ENCODE data around the gene DNAJB8. TPM values are rescaled to one million over a fixed set of nuclear protein-coding genes. Genes with fewer than 3 reads are reported as not detected.

DNAJB8 gene
- total RNA-seq, 1 donor from 2014 or later, result not detected

GRCh38 chr3:128421966-128422365, 44.7 kb downstream of the DNAJB8 start:
- TF ChIP-seq, protein P1, sequence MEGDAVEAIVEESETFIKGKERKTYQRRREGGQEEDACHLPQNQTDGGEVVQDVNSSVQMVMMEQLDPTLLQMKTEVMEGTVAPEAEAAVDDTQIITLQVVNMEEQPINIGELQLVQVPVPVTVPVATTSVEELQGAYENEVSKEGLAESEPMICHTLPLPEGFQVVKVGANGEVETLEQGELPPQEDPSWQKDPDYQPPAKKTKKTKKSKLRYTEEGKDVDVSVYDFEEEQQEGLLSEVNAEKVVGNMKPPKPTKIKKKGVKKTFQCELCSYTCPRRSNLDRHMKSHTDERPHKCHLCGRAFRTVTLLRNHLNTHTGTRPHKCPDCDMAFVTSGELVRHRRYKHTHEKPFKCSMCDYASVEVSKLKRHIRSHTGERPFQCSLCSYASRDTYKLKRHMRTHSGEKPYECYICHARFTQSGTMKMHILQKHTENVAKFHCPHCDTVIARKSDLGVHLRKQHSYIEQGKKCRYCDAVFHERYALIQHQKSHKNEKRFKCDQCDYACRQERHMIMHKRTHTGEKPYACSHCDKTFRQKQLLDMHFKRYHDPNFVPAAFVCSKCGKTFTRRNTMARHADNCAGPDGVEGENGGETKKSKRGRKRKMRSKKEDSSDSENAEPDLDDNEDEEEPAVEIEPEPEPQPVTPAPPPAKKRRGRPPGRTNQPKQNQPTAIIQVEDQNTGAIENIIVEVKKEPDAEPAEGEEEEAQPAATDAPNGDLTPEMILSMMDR (IDR thresholded peaks at IDR 0.05), result no peak
- DNase-seq (ENCODE audit: extremely low spot score, unreplicated experiment), result no peak
- no peak overlapping the region for H3K4me3 Mint-ChIP-seq (ENCODE audit: unreplicated experiment)
- H3K36me3 Mint-ChIP-seq (ENCODE audit: unreplicated experiment), result peaks cover 7% of the 10 kb centered on the region
- peaks cover 18% of the 10 kb centered on the region for H3K27me3 Mint-ChIP-seq (ENCODE audit: unreplicated experiment)
- H3K9me3 Mint-ChIP-seq (ENCODE audit: unreplicated experiment), result peaks cover 5% of the 10 kb centered on the region
- H3K27ac Mint-ChIP-seq (ENCODE audit: unreplicated experiment), result no peak overlapping the region
- peaks cover 6% of the 10 kb centered on the region for H3K4me1 Mint-ChIP-seq (ENCODE audit: unreplicated experiment)

DNA sequence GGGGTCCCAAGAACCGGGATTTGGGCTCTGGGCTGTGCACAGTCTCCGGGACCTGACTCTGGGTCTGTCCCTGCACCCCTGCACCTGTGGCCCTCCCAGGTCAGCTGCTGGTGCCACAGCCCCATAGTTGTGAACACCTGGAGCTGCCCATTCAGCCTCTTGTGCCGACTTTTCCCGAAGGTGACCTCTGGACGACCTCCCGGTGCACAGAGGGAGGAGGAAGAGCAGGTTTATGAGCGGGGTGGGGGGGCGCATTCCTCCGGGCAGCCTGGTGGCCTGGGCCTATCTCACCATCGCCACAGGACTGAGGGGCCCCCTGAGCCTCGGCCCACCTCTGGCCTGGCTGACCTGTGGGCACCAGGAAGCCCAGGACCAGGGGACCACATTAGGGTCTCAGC, 45.3 kb downstream of the DNAJB8 start:
- H3K4me1 Mint-ChIP-seq (ENCODE audit: unreplicated experiment), result peaks cover 11% of the 10 kb centered on the region

DNA sequence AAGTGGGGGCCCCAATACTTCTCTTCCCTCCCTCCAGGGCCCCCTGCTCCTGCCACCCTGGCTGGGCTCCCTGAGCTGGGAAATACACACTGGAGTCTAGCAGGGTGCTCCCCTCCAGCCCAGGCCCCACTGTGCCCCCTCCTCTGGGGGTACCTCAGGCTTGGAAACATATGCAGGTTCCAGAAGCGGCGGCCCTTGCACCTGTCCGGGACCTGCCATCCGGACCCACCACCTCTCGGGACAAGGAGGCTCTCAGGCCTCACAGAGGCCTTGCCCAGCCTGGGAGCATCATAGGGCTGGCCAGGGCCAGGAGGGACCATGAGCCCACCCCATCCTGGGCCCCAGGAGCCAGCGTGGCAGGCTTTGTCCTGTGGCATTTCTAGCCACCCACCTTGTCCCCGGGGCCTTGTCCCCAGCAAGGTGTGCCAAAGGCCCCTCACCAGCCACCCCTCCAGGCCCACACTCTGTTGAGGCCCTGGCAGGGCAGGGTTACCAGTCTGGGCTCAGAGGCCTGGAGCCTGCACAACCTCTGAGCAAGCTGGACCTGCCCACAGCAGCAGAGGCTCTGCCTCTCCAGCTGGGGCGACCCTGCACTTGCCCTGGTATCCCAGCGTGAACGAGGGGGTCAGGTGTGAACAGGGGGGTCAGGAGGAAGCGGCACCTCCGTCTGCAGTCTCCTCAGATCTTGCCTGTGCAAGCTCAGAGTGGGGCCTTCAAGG, 45.8 kb downstream of the DNAJB8 start:
- H3K4me1 Mint-ChIP-seq (ENCODE audit: unreplicated experiment), result peaks cover 11% of the 10 kb centered on the region
- TF ChIP-seq, protein P1 (IDR thresholded peaks at IDR 0.05), result no peak
- peaks cover 7% of the 10 kb centered on the region for H3K36me3 Mint-ChIP-seq (ENCODE audit: unreplicated experiment)
- peaks cover 18% of the 10 kb centered on the region for H3K27me3 Mint-ChIP-seq (ENCODE audit: unreplicated experiment)
- peaks cover 5% of the 10 kb centered on the region for H3K9me3 Mint-ChIP-seq (ENCODE audit: unreplicated experiment)
- DNase-seq (ENCODE audit: extremely low spot score, unreplicated experiment), result no peak
- no peak overlapping the region for H3K27ac Mint-ChIP-seq (ENCODE audit: unreplicated experiment)
- no peak overlapping the region for H3K4me3 Mint-ChIP-seq (ENCODE audit: unreplicated experiment)

More for the DNA sequence above, 45.3 kb downstream of the DNAJB8 start:
- no peak overlapping the region for H3K27ac Mint-ChIP-seq (ENCODE audit: unreplicated experiment)
- peaks cover 5% of the 10 kb centered on the region for H3K9me3 Mint-ChIP-seq (ENCODE audit: unreplicated experiment)
- H3K27me3 Mint-ChIP-seq (ENCODE audit: unreplicated experiment), result peaks cover 18% of the 10 kb centered on the region
- TF ChIP-seq, protein P1 (IDR thresholded peaks at IDR 0.05), result no peak
- no peak for DNase-seq (ENCODE audit: extremely low spot score, unreplicated experiment)
- H3K36me3 Mint-ChIP-seq (ENCODE audit: unreplicated experiment), result peaks cover 7% of the 10 kb centered on the region
- H3K4me3 Mint-ChIP-seq (ENCODE audit: unreplicated experiment), result no peak overlapping the region

DNA sequence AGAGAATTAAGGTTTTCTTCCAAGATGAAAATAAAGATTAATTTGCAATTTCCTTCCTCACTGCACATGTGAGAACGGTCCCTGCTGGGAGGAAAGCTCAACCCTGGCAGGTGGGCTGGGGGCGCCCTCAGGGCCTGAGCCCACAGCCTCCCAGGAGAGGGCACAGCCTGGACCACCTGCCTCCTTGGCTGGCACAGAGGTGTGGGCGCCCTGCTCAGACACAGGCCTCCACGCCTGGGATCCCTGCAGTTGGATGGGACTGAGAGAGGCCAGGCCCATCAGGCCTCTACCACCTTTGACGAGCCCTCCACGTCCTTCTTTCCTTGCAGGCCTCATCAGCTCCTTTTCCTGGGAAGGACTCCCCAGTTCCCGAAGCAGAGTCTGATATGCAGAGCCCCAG, 46.4 kb downstream of the DNAJB8 start:
- DNase-seq (ENCODE audit: extremely low spot score, unreplicated experiment), result no peak
- no peak overlapping the region for H3K4me3 Mint-ChIP-seq (ENCODE audit: unreplicated experiment)
- peaks cover 7% of the 10 kb centered on the region for H3K36me3 Mint-ChIP-seq (ENCODE audit: unreplicated experiment)
- peaks cover 18% of the 10 kb centered on the region for H3K27me3 Mint-ChIP-seq (ENCODE audit: unreplicated experiment)
- H3K4me1 Mint-ChIP-seq (ENCODE audit: unreplicated experiment), result peaks cover 11% of the 10 kb centered on the region
- TF ChIP-seq, protein P1 (IDR thresholded peaks at IDR 0.05), result no peak
- peaks cover 5% of the 10 kb centered on the region for H3K9me3 Mint-ChIP-seq (ENCODE audit: unreplicated experiment)
- H3K27ac Mint-ChIP-seq (ENCODE audit: unreplicated experiment), result no peak overlapping the region

GRCh38 chr3:128419311-128419710, 47.4 kb downstream of the DNAJB8 start:
- H3K9me3 Mint-ChIP-seq (ENCODE audit: unreplicated experiment), result peaks cover 5% of the 10 kb centered on the region
- peaks cover 13% of the 10 kb centered on the region for H3K27me3 Mint-ChIP-seq (ENCODE audit: unreplicated experiment)
- peaks cover 11% of the 10 kb centered on the region for H3K4me1 Mint-ChIP-seq (ENCODE audit: unreplicated experiment)
- TF ChIP-seq, protein P1 (IDR thresholded peaks at IDR 0.05), result no peak
- H3K36me3 Mint-ChIP-seq (ENCODE audit: unreplicated experiment), result peaks cover 7% of the 10 kb centered on the region
- H3K27ac Mint-ChIP-seq (ENCODE audit: unreplicated experiment), result no peak overlapping the region
- DNase-seq (ENCODE audit: extremely low spot score, unreplicated experiment), result no peak
- no peak overlapping the region for H3K4me3 Mint-ChIP-seq (ENCODE audit: unreplicated experiment)
